ENCODE results near the gene PGLYRP1. TPM values are rescaled to one million over a fixed set of nuclear protein-coding genes. Genes with fewer than 3 reads are reported as not detected.

Gene PGLYRP1
- polyA plus RNA-seq, 5 donors = 0.48 to 1.1 (median 0.84) TPM; not detected in 1

DNA sequence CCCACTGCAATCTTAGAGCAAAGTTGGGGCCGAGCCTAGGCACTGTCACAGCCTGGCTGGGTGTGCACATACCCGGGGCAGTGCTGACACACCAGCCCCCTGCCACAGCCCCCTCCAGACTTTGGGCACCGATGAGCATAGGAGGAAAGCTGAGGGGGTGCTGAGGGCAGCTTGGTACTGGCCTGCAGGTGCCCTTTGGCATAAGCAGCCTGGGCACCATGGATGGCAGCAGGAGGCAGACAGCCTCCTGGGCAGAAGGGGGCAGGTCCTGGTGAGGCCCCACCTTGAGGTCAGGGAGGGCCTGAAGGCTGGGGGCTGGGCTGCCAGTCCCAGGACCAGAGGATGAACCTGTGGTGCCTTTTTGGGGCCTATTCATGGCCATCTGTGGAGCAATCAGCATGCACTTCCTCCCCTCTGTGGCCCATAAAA, 9.8 kb upstream of the PGLYRP1 start:
- DNase-seq = no peak

DNA sequence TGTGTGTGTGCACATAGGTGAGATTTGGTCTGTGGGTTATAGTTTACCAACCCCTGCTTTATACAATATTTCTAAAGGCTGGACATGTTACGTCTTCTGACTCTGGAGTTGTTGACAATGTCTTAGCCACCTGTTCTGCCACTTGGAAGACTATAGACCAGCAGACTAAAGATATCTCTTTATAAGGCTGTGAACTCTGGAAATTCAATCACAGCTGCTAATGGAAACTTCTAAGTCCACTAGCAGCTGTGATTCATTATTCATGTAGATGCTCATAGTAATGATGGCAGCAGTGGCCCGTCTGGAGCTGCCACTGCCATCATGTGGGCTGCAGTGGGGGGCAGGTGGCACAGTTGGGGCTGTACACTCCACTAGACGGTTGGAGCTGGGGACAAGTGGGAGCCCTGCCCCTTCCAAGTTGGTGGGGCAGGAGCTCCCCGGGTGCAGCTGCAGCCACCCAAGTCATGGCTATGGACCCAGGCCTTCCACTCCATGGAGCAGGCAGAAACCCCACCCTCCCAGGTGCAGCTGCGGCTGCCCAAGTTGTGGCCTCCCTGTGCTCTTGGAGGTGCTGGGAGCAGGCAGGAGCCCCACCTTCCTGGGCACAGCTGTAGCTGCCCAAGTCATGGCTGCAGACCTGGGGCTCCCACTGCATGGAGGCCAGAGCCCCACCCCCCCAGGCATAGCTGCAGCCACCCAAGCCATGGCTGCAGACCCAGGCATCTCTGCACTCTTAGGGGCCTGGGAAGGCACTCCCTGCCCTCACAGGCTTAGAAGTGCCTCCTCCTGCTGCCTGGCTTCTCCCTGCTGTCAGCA, 9.1 kb upstream of the PGLYRP1 start:
- no peak for DNase-seq

DNA sequence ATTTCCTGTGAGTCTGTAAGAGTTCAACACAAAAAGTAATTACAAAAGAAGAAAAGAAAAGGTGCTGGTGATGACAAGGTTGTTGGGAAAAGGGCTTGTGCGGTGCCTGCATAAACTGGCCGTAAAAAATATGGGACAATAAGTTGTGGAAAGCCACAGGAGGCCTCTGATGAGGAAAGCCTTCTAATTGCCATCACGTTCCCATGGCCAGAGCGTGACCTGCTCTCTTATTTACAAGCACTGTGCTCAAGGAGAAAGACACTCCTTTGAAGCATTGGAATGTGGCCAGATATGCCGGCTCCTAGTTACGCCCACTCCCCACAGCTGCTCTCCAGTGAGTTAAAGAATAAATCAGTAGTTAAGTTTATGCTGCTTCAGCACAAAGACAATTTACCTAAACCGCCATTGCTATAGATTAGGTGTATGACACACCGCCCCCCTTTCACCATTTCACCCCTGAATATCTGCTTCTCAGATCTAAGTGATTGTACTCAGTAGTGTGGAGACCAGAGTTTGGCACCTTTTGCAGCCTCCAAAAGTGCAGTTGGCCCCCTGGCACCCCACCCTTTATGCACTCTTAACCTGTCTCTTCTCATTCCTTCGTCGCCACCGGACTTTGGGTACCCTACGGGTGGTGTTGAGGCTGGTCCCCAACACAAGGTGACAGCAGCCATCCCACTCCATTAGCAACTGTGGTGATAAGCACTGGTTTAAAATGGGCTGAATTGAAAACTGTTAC, 8.1 kb upstream of the PGLYRP1 start:
- DNase-seq = no peak

DNA sequence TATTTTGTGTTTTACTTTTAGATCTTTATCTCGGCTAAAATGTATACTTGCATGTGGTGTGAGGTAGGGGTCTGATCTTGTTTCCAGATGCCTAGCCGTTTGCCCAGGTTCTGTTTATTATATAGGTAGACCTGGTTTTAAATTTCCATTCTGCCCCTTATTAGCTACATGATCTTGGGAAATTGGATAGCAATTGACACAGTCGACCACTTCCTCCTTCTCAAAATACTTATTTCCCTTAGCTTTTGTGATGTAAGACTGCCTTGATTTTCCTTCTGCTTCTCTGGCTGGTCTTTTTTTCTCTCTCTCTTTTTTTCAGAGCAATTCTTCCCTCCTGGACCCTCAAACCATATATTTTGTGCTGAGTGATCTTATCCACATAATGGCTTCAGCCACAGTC, 3.0 kb upstream of the PGLYRP1 start:
- no peak for DNase-seq

DNA sequence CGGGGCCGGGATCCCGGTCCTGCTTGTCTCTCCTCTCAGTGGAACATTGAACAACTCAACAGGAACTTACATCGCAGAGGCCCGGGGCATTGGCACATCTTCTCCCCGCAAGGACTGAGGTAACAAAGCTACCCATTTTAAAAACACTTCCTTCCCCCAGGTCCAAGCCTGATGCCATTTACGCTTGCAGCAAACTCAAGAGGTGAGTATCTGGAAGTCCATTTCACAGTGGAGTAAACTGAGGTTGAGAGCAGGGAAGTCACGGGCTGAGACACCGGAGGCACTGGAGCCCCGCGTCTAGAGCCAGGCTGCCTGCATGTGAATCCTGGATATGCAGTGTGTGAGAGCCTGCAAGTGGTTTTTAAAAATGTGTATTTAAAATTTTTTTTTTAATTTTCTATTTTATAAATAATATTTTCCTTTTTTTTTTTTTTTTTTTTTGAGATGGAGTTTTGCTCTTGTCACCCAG, 492 bp upstream of the PGLYRP1 start:
- DNase-seq = no peak

DNA sequence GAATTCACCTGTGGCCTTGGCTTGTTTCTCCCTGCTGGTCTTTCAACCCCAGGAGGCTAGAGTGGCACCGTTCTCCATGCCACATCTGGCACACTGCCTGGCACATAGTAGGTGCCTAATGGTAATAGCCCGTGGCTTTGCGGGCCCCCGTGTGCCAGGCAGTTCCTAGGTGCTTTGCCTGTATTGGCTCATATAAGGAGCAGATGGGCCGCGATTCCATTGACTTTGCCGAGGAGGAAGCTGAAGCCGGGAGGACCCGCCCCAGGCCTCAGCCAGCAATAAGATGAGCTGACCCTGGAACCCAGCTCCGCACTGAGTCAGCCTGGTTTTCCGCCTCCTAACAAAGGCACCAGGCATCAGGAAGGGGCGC, 807 bp downstream of the PGLYRP1 start:
- no peak for DNase-seq

DNA sequence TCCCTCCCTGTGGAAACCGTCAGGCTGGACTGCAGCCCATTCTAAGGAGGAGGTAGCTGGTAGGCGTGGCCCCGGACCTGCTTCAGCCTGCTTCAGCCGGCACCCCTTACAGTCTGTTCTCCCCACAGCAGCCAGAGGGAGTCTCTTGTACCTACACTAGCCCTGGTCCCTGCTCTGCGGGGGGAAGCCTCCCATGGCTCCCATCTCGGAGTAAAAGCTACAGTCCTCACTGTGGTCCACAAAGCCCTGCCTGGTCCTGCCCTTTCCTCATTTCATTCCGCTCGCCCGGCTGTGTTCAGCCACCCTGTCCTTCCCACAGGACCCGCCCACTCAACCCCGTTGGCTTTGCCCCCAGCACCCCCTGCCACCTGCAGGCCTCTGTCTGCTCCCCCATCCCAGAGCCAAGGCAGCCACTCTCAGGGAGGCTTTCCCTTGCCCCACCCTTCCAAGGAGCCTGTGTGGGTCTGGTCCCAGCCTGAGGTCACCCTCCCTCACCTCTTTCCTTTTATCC, 1.3 kb downstream of the PGLYRP1 start:
- DNase-seq = no peak

DNA sequence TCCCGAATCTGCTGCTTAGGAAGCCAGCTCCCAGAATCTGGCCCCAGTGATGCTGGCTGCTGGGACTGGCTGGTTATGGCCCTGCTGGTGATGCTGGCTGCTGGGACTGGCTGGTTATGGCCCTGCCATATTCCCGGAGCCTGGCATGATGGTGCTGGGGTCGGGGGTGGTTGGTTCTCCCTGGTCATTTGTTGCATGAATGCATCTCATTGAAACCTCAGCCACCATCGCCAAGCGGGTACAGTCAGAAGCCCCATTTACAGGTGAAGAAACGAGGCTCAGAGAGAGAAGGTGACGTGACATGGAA, 2.1 kb downstream of the PGLYRP1 start:
- no peak for DNase-seq

DNA sequence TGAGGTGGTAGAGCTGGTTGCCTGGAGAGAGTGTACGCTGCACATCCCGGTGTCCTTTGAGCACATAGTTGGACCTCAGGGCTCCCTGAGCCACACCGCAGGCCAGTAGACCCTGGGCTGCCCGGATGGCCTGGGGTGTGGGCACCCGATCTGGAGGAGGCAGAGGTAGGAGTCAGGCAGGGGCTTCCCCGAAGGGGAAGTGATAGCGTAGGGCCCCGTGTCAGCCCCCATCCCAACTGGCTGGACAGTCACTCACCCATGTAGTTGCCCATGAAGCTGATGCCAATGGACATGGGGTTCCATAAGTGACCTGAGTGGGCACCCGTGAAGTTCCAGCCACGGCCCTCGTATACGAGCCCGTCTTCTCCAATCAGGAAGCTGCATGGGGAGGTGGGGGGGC, 3.6 kb downstream of the PGLYRP1 start:
- no peak for DNase-seq

DNA sequence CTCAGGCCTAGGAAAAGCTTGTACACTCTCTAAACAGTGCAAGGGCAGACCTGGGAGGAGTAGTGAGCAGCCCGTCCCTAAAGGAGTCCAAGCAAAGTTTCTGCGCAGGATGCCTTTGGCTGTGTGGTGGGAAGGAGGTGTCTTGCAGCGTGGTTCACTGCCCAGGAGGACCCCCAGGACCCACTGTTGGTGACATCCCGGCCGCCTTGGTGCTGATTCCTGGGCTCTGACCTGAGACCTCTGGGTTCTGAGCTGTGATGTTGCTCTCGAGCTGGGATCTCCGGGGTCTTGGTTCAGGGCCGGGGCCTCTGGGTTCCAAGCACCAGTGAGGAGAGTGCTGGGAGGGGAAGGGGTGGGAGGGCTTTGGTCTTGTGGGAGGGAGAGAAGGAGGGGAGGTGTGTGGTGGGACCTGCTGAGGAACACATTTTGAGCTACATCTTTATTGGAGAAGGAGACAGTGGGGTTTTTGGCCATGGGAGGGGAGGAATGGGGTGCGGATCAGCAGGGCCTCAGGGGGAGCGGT, 4.1 kb downstream of the PGLYRP1 start:
- no peak for DNase-seq

DNA sequence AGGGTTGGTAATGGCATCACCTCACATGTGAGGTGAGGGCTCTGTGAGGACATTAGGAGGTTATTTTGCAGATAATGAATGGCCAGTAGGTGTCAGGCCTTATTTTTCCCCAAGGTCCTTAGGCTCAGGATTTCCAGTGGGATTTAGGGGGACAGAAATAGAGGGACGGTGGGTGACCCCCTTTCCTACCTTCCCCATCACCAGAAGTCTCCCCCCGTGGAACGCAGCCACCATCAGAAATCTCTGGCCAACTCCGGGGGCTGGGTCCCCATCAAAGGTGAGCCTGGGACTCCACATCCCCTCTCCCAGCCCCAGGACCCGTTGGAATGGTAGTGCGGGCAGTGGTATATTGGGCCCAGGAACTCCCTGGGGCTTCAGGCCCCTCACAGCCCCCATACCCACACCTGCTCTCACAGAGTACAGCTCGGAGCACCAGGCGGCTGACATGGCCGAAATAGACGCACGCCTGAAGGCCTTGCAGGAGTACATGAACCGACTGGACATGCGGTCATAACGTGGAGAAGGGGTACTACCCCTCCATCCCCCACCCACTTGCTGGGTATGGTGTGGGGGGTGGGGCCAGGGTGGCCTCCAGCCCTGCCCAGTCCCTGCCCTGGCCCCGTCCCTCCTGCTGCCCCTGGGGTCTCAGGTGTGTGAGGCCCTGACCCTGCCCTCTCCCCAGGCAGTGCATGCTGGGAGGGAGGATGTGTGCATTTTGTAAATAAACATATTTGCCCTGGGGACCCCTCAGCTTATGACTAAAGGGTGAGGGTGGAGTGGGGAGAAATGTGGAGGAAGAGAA, 4.8 kb downstream of the PGLYRP1 start:
- DNase-seq = no peak

DNA sequence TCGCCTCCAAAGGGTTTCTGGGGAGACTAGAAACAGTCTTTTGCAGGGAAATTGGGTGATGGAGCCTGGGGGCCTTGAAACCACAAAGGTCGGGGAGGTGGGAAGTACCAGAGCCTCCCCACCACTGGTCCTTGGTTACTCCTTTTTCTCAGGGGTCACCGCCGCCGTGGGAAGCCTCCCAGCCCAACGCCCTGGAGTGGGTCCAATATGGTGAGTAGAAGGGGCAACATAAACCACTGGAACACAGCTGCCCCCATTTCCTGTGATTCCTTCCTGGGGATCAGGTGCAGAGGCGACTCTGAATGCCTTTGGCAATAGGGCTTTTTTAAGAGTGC, 5.8 kb downstream of the PGLYRP1 start:
- no peak for DNase-seq

DNA sequence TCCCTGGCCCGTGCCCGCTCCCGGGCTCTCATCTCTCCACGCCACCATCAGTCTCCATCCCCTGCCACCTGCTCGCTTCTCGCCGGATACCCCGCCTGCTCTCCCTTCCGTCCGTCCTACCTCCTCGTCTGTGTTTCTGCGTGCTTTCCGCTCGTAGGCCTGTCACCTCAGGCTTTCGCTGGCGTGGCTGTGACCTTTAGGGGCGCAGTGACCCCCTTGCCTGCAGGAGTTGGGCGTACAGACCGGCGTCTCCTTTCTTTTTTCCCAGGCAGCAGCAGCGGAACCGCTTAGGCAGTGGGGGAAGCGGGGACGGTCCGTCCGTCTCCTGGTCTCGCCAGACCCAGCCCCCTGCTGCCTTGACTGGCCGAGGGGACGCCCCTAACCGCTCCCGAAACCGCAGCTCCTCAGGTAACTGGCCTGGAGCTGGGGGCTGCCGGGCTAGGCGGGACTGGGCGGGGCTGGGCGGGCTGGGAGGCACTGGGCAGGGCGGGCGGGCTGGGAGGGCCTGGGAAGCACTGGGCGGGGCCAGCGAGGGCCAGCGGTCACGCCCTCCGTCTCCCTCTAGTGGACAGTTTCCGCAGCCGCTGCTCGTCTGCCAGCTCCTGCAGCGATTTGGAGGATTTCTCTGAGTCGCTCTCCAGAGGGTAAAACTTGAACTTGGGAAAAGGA, 6.3 kb downstream of the PGLYRP1 start:
- peak; percentile 76 to 77 for DNase-seq

DNA sequence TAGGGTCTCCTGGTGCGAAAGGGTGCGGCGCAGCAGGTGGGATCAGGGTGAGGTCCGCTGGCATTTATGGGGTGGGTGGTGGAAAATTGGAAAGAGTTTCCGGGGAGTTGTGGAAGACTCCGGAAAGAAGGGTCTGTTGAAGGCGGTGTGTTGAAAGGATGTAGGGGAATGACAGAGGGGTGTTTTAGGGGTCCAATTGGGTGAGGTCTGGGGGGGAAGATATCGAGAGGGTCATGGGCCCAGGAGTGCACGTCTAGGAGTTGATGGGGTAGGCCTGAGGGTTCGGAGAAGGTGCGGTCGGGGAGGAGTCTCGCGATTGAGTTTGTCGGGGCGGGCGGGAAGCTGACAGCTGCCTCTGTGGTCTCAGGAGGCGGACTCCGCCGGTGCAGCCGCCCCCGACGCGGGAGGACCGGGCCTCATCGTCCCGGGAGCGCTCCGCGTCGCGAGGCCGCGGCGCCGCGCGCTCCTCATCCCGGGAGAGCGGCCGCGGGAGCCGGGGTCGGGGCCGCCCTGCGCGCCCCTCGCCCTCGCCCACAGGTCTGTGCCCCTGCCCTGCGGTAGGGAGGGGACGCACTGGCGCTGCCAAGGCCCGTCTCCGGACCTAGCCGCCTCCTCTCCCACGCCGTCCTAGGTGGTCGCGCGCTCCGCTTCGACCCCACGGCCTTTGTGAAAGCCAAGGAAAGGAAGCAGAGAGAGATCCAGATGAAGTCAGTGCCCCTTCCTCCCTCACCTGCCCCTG, 7.0 kb downstream of the PGLYRP1 start:
- DNase-seq = no peak

DNA sequence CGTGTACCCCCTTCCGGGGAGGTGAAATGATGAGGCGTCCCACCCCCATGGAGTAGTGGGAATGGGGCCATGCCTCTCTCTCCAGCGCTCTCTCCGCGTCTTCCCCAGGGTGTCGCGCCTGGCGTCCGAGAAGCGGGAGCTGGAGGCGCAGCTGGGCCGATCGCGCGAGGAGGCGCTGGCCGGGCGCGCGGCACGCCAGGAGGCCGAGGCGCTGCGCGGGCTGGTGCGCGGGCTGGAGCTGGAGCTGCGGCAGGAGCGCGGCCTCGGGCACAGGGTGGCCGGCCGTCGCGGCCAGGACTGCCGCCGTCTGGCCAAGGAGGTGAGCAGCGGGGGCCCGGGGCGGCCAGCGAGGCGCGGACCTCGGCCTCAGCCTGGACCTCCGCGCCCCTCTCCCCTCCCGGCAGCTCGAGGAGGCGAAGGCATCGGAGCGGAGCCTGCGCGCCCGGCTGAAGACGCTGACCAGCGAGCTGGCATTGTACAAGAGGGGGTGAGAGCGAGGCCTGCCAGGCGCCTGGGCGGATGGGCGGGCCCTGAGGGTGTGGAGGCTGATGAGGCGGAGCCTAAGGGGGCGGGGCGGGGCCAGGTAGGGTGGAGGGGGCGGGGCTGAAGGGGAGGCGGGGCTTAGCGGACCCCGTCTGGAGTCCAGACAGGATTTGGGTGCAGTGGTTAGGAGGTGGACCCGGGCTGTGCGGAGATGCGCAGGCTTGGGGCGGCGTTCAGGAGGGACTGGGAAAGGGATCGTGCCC, 7.7 kb downstream of the PGLYRP1 start:
- DNase-seq = peak in 1 of 2 donors; percentile 49

DNA sequence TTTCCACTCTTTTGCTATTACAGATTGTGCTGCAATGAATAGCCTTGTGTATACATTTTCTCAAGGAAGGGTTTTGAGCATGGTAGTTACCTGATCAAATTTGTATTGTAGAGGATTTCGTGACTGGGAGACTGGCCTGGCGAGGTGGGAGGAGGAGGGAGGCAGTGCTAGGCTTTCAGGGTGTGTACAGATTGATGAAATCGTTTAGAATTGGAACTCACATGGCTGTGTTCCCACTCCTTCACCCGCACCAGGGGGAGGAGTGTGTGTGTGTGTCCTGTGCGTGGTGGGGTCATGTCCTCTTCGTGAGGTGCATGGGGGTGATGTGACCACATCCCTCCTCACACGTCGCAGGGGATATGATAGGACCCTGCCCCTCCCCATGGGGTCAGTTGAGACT, 8.3 kb downstream of the PGLYRP1 start:
- no peak for DNase-seq

DNA sequence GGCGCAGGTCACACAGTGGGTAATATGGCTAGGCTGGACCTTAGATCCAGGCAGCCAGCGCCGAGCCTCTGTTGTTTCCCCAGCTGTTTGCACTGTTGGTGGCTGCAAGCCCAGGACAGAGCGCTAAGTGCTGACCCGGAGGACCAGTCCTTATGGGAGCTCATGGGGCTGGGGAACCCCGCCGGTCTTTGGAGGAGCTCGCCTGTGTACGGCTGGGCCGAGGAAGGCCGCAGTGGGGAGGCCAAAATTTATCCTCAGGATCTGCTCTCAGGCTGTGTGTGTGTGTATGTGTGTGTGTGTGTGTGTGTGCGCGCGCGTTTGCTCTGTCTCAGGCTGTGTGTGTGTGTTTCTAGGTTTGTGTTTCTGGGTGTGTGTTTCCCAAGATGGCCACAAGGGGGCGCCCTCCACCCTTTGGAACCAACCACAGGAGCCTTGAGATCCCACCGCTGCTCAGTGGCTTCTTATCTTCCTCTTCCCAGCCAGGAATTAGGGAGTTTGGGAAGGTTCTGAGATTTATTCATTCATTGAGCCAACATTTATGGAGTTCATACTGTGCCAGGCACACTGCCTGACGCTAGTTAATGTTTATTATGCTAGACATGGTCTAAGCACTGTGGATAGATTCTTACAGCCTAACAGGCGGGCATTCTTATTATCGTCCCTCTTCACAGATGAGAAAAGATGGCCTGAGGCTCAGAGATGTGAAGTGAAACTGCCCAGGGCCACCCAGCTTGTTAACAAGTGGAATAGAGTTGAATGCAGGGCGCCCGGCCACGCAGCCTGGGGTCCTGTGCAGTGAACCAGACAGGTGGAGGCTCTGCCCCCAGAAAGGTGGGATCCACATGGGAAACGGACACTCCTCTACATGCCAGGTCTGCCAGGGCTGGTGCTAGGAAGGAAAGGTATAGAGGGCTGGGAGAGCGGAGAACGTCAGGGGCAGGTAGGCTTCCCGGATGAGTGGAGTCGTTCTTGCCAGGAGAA, 13.0 kb downstream of the PGLYRP1 start:
- no peak for DNase-seq

DNA sequence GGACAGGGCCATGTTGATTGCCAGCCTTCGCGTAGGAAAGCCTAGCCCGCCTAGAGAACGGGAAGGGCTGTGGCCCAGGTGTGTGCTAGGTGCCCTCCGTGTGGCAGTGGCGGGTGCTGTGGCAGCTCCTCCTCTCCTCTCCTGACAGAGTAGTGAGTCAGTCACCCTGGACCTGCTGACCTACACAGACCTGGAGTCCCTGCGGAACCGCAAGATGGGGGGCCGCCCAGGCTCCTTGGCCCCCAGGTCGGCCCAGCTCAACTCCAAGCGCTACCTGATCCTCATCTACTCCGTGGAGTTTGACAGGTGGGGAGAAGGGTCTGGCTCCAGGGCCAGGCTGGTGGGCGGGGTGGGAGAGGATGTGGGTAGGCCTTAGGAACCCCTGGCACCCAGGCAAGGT, 16.4 kb downstream of the PGLYRP1 start:
- no peak for DNase-seq
